GM19035 (cell line): Measurements from ENCODE around the gene CDS1.
"Not testable (repeated sequence)": the region's sequence is repeated elsewhere in the genome, so short reads cannot be mapped to it uniquely, and the experiment has no call there.

ENCODE experiments used
- ATAC-seq: cut with Tn5 transposase; IDR thresholded peaks from one replicate; pipeline ENCODE4 v1.9.1; 2021; ENCODE audit not compliant: unreplicated experiment

CDS1 gene

GRCh38 chr4:84606645-84607044 lies 23.7 kb downstream of the CDS1 start:
- no peak for ATAC-seq

DNA sequence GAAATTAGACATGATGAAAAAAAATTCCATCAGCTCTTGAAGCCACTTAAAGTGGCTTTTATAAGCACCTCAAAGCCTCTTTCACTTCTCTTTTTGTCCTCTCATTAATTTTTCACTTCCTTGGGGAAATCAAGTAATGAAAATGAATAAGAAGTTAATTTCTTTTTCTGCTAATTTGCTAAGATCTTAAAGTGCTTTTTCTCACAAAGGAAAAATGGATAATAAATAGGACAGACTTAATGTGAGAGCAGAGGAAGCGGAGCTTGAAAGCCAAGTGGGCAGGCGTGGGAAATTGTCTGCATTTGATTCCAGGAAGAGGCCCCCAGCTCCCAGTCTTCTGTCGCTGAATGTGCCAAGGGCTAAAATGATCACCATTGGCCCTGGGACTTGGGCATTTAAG lies 28.6 kb downstream of the CDS1 start:
- ATAC-seq, result no peak

- no peak for ATAC-seq
Observed at GRCh38 chr4:84614891-84615290, 32.0 kb downstream of the CDS1 start.

DNA sequence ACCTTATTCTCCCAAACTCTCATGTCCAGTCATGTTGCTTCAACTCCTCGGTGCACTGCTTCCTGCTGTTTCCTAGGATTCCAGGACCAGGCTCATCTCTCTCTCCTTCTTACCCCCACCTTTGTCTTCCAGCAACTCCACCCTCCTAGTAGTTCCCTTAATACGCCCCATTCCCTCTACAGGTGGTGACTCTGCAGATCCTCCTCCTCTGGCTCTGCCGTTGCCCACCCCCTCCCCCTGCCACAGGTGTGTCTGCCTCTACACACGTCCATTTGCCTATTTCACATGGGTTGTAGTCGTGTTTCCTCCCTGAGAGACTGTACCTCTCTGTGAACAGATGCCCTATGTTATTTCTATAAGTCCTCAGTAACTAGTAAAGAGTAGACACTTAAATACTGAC lies 32.4 kb downstream of the CDS1 start:
- ATAC-seq, result no peak

DNA sequence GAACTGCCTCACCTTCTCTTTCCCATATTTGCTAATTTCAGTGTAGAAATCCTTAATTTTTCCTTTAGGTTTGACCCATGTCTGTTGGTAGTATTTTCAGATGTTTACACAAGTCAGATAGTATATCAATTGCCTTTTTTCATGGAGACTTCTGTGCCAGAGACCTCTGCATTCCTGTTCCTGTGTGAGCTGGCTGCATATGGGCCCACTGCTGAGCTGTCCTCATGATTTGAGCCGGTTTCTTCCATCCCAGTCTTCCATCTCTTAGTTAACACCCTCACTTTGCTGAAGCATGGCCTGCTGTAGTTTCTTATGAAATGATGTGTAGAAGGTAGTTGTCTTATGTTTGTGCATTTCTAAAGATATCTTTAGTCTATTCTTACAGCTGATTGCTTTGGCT lies 40.0 kb downstream of the CDS1 start:
- no peak for ATAC-seq

DNA sequence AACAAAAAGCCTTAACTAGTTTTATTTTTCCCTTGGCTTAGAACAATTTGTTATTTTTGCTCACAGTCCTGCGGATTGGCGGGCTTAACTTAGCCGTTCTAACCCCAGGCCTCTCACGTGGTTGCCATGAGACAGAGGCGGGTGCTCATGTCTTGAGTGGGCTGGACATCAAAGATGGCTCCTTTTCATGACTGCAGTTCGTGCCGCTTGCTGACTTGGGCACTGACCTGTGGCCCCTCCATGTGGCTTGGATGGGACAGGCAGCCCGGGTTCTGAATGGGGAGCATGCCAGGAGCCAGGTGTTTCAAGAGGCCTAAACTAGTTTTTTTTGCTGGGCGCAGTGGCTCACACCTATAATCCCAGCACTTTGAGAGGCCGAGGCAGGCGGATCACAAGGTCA lies 40.7 kb downstream of the CDS1 start:
- ATAC-seq, result no peak

- no peak for ATAC-seq
Observed at GRCh38 chr4:84626673-84627072, 43.7 kb downstream of the CDS1 start.

DNA sequence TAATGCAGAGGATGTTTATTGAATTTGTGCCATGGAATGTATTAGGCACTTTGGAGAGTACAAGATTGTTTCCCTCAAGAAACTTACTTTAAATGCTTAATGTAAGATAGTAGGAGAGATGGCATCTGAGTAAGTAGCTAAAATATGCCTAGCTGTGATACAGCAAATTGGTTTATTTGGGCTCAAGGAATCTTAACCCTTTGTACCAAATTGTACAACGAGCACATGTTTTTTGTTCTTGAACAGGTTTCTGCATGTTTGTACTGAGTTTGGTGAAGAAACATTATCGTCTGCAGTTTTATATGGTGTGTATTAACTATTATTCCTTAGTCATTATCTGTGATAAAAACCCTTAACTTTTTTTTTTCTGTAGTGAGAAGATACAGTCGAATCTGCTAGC lies 48.6 kb downstream of the CDS1 start:
- ATAC-seq, result no peak

GRCh38 chr4:84632092-84632491 lies 49.2 kb downstream of the CDS1 start:
- ATAC-seq, result no peak

DNA sequence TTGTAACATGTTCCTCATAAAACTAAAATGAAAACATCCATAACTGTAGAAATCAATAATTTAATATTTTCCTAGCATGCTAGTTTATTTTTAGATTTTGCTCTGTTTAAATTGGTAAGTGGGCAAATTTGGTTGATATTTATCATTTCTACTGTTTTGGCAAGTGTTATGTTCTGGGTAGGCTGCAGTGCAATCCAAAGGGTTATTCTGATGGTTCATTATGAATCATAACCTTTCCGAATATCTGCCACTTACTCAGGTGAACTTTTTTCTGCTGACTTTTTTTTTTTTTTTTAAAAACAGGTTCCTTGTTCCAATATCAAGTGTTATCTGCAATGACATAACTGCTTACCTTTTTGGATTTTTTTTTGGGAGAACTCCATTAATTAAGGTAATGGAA lies 52.0 kb downstream of the CDS1 start:
- no peak for ATAC-seq

GRCh38 chr4:84638092-84638491 lies 55.2 kb downstream of the CDS1 start:
- no peak for ATAC-seq

DNA sequence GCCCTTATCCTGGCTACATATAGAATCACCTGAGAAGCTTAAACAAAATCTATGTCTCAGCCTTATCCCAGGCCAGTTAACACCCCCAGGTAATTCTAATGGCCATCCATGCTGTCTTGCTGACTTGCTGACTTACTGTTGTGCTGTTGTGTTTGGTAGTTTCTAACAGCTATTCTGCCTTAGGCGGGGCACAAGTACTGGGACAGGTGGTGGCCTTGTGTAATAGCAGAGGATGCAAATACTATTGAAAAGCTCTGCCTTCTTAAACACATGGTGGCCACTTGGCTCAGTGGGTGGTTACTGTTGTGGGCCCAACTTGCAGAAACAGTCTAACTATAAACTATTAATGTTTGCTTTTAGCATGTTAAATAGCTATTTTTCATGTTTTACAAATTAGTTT lies 56.2 kb downstream of the CDS1 start:
- ATAC-seq, result no peak

- no peak for ATAC-seq
Observed at GRCh38 chr4:84644087-84644486, 61.2 kb downstream of the CDS1 start.

- ATAC-seq, result no peak
Observed at GRCh38 chr4:84647312-84647884, 64.5 kb downstream of the CDS1 start.

DNA sequence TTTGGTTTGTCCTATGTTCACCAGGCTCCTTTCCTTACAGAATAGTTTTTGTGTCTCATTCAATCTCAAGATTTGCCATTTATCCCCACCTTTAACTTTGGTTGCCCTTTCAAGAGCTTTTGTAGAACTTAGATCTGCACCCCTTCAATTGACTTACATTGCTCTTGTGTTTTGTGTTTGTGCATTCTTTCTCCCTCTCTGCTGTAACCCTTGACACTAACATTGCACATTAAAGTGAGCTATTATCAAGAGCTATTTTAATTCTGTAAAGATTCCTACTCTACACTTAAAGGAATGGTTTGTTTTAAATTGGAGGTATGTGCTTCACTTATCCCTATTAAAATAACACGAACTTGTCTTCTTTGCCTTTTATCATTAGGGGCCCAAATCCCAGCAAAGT lies 65.3 kb downstream of the CDS1 start:
- no peak for ATAC-seq

DNA sequence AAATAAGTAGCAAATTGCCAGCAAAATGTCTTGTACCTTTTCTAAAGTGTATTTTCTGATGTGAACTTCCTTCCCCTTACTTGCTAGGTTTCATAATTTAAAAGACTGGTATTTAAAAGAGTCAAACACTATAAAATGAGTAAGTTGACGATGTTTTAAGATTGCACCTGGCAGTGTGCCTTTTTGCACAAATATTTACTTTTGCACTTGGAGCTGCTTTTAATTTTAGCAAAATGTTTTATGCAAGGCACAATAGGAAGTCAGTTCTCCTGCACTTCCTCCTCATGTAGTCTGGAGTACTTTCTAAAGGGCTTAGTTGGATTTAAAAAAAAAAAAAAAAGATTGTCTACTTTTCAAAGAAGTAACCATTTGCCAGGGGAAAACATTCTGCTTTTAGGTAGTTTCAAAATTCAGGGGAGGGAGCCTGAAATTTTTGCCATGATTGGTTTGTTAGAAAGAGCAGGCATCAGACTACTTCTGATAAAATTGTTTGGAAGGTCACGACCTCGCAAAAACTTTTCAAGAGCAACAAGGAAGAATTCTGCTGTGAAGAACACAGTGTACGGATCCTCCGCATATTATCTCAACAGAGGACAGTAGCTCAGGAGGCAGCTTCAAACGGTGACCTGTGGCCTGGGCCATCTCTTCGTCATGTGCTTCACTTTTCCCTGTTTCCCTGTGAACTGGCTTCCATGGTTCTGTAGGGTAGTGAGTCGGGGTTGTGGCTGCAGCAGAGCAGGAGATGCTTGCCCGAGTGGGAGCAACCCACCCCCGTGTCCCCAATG lies 66.1 kb downstream of the CDS1 start:
- ATAC-seq, result no peak

DNA sequence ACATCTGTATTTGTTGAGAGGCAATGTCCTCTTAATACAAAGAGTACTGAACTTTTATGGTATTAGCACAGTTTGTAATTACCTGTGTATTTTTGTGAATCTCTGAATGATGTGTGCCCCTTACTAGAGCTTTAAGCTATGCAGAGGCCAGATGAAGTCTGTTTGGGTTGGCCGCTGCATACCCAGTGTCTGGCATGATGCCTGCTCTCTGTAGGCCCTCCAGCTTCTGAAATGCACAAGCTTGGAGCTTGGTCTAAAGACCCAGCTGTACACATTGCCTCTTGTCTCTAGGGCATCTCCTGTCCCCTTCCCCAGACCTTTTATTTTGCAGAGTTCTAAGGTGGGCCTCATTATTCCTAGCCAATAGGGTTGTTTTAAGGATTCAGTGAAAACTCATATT lies 68.6 kb downstream of the CDS1 start:
- no peak for ATAC-seq

- no peak for ATAC-seq
Observed at GRCh38 chr4:84652478-84652877, 69.6 kb downstream of the CDS1 start.

- no peak for ATAC-seq
Observed at GRCh38 chr4:84660606-84661005, 77.7 kb downstream of the CDS1 start.

DNA sequence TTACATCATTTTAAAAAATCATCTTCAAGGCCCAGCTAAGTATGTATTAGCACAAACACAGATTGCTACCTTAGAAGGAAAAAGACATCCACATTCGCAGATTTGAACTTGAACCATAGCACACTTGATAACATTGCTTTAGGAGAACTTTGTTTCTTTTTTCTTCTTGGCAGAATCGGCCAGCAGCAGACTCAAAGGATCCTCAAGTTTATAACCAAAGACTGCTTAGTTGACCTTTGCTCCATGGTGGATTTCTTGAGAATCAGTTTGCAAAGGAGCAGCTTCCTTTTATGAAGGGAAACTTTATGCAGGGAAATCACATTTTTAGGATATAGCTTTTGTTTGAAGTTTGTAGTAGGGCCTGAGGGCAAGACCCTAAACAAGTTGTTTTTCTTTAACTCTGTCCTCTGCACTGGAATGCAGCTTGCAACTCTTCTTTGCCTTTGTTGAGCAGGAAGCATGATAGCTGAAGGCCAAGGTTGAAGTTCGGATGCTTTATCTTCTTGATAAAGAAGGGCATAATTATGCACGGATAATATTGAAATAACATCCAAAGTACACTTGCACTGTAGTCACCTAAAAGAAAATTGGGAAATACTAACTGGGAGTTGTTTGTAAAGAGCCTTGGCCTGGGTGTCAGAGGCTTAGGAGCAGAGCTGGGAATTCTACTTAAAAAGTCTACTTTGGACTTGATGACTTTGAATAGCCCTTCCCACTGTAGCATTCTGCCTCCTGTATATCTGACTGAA lies 78.4 kb downstream of the CDS1 start:
- ATAC-seq, result no peak

DNA sequence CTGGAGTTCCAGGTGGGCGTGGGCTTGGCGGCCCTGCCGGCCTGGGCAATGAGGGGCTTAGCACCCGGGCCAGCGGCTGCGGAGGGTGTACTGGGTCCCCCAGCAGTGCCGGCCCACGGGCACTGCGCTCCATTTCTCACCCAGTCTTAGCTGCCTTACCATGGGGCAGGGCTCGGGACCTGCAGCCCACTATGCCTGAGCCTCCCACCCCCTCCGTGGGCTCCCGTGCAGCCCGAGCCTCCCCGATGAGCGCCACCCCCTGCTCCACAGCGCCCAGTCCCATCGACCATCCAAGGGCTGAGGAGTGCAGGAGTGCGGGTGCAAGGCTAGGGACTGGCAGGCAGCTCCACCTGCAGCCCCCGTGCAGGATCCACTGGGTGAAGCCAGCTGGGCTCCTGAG lies 81.8 kb downstream of the CDS1 start:
- not testable (repeated sequence) for ATAC-seq

GRCh38 chr4:84666439-84666838 lies 83.5 kb downstream of the CDS1 start:
- no peak for ATAC-seq
